22Rv1 (cell line): ENCODE data around the gene IFITM2.

Experiments
- ZFX ChIP-seq: fragments of 450-650 bp; IDR thresholded peaks from 2 replicates; pipeline ENCODE4 v1.6.1; 2017; ENCODE audit warnings: antibody characterized with exemption, borderline replicate concordance
- TF ChIP-seq, protein P1 (sequence below): fragments of 450-650 bp; IDR thresholded peaks from 2 replicates; pipeline ENCODE4 v1.5.1; 2017; ENCODE audit warnings: mild to moderate bottlenecking

DNA sequence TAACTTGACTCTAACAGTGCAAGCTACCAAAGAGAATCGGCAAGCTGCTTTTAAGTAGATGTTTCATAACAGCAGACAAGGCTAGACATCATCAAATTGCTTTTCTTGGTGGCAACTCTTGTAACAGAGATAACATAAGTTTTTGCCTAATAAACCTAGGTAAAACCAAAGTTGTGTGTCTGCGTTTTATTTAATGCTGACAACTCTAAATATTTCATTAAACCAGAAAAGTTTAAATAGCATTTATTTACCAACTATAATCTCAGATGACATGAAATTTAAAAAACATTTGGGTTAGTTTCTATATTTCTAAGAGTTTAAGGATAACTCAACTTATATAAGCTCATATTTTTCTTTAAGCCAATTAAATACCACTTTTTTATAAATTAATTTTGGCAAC is 32.3 kb downstream of the IFITM2 start:
- TF ChIP-seq, protein P1, sequence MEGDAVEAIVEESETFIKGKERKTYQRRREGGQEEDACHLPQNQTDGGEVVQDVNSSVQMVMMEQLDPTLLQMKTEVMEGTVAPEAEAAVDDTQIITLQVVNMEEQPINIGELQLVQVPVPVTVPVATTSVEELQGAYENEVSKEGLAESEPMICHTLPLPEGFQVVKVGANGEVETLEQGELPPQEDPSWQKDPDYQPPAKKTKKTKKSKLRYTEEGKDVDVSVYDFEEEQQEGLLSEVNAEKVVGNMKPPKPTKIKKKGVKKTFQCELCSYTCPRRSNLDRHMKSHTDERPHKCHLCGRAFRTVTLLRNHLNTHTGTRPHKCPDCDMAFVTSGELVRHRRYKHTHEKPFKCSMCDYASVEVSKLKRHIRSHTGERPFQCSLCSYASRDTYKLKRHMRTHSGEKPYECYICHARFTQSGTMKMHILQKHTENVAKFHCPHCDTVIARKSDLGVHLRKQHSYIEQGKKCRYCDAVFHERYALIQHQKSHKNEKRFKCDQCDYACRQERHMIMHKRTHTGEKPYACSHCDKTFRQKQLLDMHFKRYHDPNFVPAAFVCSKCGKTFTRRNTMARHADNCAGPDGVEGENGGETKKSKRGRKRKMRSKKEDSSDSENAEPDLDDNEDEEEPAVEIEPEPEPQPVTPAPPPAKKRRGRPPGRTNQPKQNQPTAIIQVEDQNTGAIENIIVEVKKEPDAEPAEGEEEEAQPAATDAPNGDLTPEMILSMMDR = no peak
- TF ChIP-seq ZFX = no peak
